Kidney tubule cell (primary cell): ENCODE measurements around the gene MOB1B.
"Not testable (repeated sequence)": the region's sequence is repeated elsewhere in the genome, so short reads cannot be mapped to it uniquely, and the experiment has no call there.

Experiments used
- DNase-seq: peaks from one replicate; pipeline ENCODE4 v3.0.0-alpha.2; 2018; ENCODE audit warnings: low spot score

The MOB1B gene

DNA sequence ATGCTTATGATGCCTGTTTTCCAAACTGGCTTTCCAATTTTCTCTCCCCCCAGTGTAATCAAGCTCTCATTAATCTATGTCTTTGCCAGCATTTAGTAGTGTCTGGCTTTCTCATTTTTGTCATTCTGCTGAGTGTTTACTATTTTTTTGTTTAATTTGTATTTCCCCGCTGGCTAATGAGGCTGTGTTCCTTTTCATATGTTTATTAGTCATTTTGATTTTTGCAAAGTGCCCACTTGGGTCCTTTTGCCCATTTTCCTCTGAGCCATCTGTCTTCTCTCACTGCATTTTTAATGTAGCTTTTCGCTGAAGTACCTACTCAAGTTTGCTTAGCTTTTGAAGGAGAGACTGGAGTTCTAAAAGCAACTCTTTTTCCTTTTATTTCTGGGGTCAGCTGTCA, 106.0 kb downstream of the MOB1B start:
- DNase-seq, result no peak

DNA sequence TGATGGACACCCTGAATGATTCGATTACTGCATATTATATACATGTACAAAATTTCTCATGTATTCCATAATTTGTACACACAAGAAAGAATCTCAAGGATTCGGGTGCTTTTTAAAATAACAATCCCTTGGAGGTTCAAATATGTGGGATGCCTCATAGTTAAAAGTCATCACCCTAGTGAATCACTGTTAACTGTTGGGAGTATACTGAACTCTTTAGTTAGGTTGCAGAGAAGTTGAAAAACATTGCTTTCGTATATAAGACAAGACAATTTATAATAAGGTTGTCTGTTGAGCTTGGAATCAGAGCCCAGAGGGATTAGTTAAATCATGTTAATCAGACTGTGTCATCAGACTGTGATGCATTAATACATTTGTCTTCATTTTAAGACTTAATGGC, 106.9 kb downstream of the MOB1B start:
- peak; percentile 19 for DNase-seq

DNA sequence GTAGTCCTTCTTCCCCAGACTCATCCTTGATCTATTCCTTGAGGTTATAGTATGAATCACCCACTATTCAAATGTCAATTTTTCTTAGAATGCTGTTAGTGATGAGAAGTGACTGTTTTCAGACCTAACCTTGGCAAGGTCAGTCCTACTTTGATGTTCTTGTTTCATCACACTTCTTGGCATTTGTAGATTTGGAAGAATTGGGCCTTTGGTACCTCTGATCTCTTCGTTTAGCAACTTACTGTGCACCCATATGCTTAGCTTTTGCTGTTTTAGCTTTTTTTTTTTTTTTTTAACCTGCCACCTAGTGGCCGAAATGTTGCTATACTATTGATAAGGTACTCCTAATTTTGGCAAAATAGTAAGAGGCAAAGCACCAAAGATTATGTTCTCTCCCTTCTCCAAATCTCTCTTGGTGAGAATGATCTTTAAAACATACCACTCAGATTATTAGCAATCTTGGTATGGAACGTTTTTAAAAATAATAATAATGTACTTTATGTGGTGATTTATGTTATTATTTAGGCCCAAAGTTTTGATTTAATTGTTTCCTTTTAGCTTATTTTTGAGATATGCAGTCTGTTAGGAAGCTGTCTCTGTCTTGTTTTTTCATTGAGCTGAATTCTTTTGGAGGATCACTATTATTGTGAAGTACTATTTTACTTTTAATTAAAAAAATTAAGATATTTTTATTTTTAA, 107.9 kb downstream of the MOB1B start:
- DNase-seq, result peak; percentile 47

DNA sequence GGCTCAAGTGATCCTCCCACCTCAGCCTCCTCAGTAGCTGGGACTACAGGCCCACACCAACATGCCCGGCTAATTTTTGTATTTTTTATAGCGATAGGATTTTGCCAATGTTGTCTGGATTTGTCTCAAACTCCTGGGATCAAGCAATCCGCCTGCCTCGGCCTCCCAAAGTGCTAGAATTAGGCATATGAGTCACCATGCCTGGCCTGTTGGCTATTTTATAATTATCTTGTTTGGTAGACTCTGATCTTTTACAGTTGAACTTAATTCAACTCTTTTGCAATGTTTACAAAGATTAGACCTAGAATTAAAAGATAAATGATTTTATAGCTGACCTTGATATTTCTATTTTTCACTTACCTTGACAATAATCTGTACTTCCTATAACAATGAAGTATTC, 109.3 kb downstream of the MOB1B start:
- no peak for DNase-seq

DNA sequence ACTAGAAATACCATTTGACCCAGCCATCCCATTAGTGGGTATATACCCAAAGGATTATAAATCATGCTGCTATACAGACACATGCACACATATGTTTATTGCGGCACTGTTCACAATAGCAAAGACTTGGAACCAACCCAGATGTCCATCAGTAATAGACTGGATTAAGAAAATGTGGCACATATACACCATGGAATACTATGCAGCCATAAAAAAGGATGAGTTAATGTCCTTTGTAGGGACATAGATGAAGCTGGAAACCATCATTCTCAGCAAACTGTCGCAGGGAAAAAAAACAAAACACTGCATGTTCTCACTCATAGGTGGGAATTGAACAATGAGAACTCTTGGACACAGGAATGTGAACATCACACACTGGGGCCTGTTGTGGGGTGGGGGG, 115.2 kb downstream of the MOB1B start:
- DNase-seq, result not testable (repeated sequence)

DNA sequence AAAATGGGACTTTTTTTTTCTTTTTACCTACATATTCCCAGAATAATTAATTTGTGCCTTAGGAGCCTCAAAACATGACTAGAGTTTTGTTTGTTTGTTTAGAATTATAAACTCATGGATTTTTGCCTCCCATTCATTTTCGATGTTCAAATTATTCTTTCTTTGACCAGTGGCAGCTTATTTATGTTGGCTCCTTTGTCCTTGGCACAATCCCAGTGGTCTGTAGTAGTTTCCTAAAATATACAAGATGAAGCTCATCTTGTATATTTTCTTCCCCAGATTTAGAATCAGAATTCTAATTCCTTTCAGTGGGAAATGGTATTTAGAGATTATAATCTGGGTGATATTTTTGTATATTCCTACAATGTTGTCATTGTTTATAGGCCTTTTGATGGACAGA, 118.4 kb downstream of the MOB1B start:
- no peak for DNase-seq

DNA sequence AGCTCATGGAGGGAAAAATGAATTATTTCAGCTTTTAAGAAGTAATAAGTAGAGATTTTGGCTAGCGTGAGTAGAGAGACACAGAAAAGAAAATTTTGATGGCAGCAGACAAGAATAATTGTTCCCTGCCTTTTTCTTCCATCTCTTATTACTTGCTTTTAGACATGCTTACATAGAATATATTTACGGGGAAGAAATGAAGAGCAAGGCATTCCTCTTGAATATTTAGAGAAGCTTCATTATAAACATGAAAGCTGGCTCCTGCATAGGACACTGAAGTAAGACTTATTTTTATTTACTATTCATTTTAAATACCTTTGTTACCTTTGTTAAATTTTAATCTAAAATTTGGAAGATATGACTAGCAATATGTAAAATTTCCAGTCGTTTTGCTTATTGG, 123.5 kb downstream of the MOB1B start:
- DNase-seq, result no peak

DNA sequence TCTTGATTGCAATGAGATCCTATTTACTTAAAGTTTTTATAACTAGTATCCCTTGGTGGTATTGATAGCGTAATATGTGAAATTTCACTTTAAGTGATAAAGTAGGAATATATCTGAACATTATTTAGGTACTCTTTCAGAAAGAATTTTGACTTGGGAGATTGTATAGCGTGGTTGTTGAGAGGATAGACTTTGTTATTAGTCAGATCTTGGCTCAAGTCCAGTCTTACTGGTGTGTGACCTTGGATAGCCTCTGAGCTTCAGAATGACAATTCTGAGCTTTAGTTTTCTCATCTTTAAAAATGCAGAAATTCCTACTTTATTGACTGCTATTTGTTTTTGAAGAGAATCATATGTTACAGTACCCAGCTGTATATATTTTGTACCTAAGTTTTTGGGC, 123.9 kb downstream of the MOB1B start:
- DNase-seq, result peak; percentile 78

DNA sequence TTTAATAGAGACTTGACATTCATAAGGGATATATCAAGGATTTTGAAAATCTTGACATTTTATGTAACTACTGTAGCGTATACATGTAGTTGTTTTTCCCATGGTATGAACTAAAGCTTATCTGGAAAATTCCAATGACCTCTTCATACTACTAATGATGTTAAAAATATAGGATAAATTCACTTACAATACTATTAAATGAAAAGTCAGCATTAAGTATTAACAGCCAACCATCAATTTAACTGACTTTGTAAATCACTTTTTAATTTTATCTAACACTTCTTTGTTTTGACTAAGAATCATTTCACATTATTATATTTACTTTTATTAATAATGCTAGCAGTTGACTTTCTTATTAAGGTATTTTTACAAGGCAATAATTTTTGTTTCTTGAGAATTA, 125.4 kb downstream of the MOB1B start:
- DNase-seq, result no peak

DNA sequence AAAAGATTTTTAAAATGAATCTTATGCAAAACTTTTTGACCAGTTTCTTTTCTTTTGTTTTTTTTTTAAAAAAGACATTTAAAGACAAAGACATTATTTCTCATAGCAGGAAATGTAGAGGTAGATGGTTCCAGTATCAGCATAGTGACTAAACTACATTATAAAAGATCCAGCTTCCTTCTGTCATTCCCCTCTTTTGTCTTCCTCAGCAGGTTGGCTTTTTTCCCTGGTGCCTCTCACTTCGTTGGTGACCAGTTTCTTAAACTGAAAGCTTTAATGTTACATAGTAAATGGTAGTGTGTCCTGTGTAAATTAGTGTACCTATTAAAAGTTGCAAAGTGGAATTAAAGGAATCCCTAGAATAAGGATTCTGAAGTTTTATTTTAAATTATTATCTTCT, 127.3 kb downstream of the MOB1B start:
- DNase-seq, result peak; percentile 8

DNA sequence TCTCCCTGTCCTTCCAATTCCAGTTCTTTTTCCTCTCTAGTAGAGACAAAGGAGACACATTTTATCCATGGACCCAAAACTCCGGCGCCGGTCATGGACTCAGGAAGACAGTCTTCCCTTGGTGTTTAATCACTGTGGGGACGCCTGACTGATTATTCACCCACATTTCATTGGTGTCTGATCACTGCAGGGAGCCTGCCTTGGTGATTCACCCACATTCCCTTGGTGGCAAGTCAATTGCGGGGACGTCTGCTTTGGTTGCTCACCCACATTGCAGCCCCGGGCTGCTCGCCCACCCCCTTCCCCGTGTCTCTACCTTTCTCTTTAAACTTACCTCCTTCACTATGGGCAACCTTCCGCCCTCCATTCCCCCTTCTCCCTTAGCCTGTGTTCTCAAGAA, 129.9 kb downstream of the MOB1B start:
- peak; percentile 92 for DNase-seq
